ENCODE measurements around the gene RPL29. TPM values are rescaled to one million over a fixed set of nuclear protein-coding genes. Genes with fewer than 3 reads are reported as not detected.

Gene RPL29
- total and polyA plus RNA-seq, 2 of the 8 experiments (the other 6 are each of a cell fraction or from before 2014, with no cell fraction given): 1,467 to 2,660 TPM

DNA sequence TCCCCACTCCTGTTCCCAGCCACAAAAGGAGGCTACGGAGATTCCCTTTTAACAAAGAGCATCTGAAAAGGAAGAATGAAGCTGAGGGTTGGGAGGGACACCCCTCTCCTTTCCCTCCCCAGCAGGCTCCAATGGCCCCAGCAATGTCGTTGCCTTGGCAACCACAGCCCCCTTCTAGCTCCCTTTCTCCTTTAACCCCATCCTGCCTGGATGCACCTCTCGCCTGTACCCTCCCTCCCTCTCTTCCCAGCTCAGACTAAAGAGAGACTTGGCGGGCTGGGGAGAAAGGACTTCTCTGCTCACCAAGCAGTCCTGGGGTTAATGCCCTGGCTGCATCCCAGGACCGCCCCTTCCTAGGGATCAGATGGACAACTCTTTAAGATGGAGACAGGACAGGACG lies 7.1 kb upstream of the RPL29 start:
- H3K27me3 ChIP-seq (replicated peaks in 1 of 4; ENCODE audit: control insufficient read depth in 3 of 4, extremely low read depth in 1 of 4, insufficient read depth in 3 of 4, low read length in 3 of 4): no peaks in the 10 kb centered on the region; a peak in 2 of 7 replicates
- ChIA-PET CTCF (ENCODE audit: partially characterized antibody) (interaction anchor here (0.7 to 24.7 kb wide), 33 partner anchors 10 to 386 kb away, joined by 3 to 984 read pairs (median 8); partner anchors contain the start of genes ABHD14A, ABHD14B, ACY1 and DUSP7), POLR2A (ENCODE audit: partially characterized antibody) (interaction anchor here (0.9 to 3.8 kb wide), 7 partner anchors 8 to 152 kb away, joined by 3 to 24 read pairs (median 5); partner anchors contain the start of genes DUSP7 and POC1A)
- no peak overlapping the region for H4K5ac ChIP-seq (ENCODE audit: insufficient read length, low read depth, low read length)
- no peak overlapping the region for H2BK15ac ChIP-seq (ENCODE audit: low read length)
- FAIRE-seq (no peak), DNase-seq (ENCODE audit: low read depth in 1 of 2, low spot score in 2 of 2) (peak in 1 of 2 experiments; percentile 59)
- TF ChIP-seq, protein P1, sequence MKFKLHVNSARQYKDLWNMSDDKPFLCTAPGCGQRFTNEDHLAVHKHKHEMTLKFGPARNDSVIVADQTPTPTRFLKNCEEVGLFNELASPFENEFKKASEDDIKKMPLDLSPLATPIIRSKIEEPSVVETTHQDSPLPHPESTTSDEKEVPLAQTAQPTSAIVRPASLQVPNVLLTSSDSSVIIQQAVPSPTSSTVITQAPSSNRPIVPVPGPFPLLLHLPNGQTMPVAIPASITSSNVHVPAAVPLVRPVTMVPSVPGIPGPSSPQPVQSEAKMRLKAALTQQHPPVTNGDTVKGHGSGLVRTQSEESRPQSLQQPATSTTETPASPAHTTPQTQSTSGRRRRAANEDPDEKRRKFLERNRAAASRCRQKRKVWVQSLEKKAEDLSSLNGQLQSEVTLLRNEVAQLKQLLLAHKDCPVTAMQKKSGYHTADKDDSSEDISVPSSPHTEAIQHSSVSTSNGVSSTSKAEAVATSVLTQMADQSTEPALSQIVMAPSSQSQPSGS (IDR thresholded peaks at IDR 0.05; ENCODE audit: low read length): no peak
- no peak for TF ChIP-seq PHF8 (conservative IDR thresholded peaks at IDR 0.05; ENCODE audit: low read depth, low read length)
- no peak for TF ChIP-seq TBP (IDR thresholded peaks at IDR 0.05; ENCODE audit: low read depth, low read length)
- TF ChIP-seq RBBP5 (IDR thresholded peaks at IDR 0.05; ENCODE audit: borderline replicate concordance, low read depth, low read length): no peak
- no peak for TF ChIP-seq JUND (IDR thresholded peaks at IDR 0.05; ENCODE audit: low read length)
- TF ChIP-seq ASH2L (IDR thresholded peaks at IDR 0.05; ENCODE audit: low read length): no peak
- TF ChIP-seq, protein P2, sequence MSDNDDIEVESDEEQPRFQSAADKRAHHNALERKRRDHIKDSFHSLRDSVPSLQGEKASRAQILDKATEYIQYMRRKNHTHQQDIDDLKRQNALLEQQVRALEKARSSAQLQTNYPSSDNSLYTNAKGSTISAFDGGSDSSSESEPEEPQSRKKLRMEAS (IDR thresholded peaks at IDR 0.05): no peak
- no peak for TF ChIP-seq SP1 (IDR thresholded peaks at IDR 0.05; ENCODE audit: low read depth, low read length)
- H4K91ac ChIP-seq (replicated peaks; ENCODE audit: insufficient read length, low read length): peak overlapping the region; percentile 63
- no peak overlapping the region; the same call in 1 of the 2 replicates for H2BK5ac ChIP-seq (ENCODE audit: low read depth, low read length)
- H3K27ac ChIP-seq (ENCODE audit: low read depth, low read length): no peak overlapping the region
- no peaks in the 10 kb centered on the region for H4K20me1 ChIP-seq (replicated peaks in 1 of 2; ENCODE audit: control insufficient read depth in 1 of 2, insufficient read depth in 2 of 2, low read length in 2 of 2)
- H3K23me2 ChIP-seq (ENCODE audit: low read depth, low read length): peaks cover 3% of the 10 kb centered on the region; the same call in 1 of the 2 replicates
- no peaks in the 10 kb centered on the region for H3K79me1 ChIP-seq (ENCODE audit: low read depth, low read length)
- H3K36me3 ChIP-seq (ENCODE audit: control insufficient read depth in 2 of 4, insufficient read depth in 4 of 4, low read length in 3 of 4): no peaks in the 10 kb centered on the region
- H3K79me2 ChIP-seq (ENCODE audit: control insufficient read depth in 1 of 2, insufficient read depth in 2 of 2, low read length in 2 of 2): no peaks in the 10 kb centered on the region
- H2BK20ac ChIP-seq (ENCODE audit: low read length): no peak overlapping the region
- 0 out of 2 replicates have a peak overlapping the region, but pooled peaks have one; percentile 42 for H2AFZ ChIP-seq (ENCODE audit: low read length)
- H3K4me3 ChIP-seq (ENCODE audit: extremely low read depth in 1 of 4, insufficient read depth in 2 of 4, low read depth in 3 of 4, low read length in 4 of 4): peak overlapping the region in 3 of 4 experiments; percentile 8 to 10 (median 9); a peak in 3 of 8 replicates
- H3K4me1 ChIP-seq (replicated peaks in 1 of 4; ENCODE audit: control insufficient read depth in 3 of 4, insufficient read depth in 4 of 4, low read length in 3 of 4): peaks cover 10 to 53% (median 34%) of the 10 kb centered on the region in 4 experiments
- no peak overlapping the region for H3K14ac ChIP-seq (ENCODE audit: insufficient read length)
- 43% methylated on average over 6 of the region's 6 CpGs; no CpG with 5 or more reads in 1 of the 2 experiments for WGBS, 2 experiments (ENCODE audit: extremely low coverage in 1 of 2, insufficient coverage in 1 of 2, insufficient read length in 1 of 2, insufficient replicate concordance in 2 of 2, low coverage in 1 of 2, low lambda C conversion rate in 2 of 2, missing lambda C conversion rate in 1 of 2)
- no peak overlapping the region for H3K23ac ChIP-seq (ENCODE audit: insufficient read length)
- no peak overlapping the region for H2BK120ac ChIP-seq (replicated peaks; ENCODE audit: low read depth, low read length)
- no peak overlapping the region for H4K8ac ChIP-seq (ENCODE audit: extremely low read depth, insufficient read depth, low read length)
- no peak overlapping the region for H2BK12ac ChIP-seq (ENCODE audit: low read depth, low read length)
- no peak overlapping the region for H3K18ac ChIP-seq (ENCODE audit: extremely low read depth, low read length)
- H3K4me2 ChIP-seq (ENCODE audit: insufficient read depth in 1 of 2, low read depth in 2 of 2, low read length in 2 of 2): peak overlapping the region; percentile 24 to 50; a peak in 3 of 4 replicates
- H3K56ac ChIP-seq (replicated peaks; ENCODE audit: insufficient read length, low read depth, low read length): no peak overlapping the region
- no peak overlapping the region for H2AK5ac ChIP-seq (ENCODE audit: low read depth, low read length)
- no peak overlapping the region for H3K4ac ChIP-seq (replicated peaks; ENCODE audit: insufficient read length, low read depth, low read length)
- H3K9ac ChIP-seq (replicated peaks in 1 of 4; ENCODE audit: extremely low read depth in 1 of 4, low read depth in 3 of 4, low read length in 3 of 4): no peak overlapping the region
- no peaks in the 10 kb centered on the region for H3K9me3 ChIP-seq (ENCODE audit: insufficient read depth in 2 of 2, low read depth in 1 of 2, low read length in 1 of 2)
